ENCODE results near the gene CHPF2. TPM values are rescaled to one million over a fixed set of nuclear protein-coding genes. Genes with fewer than 3 reads are reported as not detected.

CHPF2 gene
- polyA plus RNA-seq, 3 donors = 34.4 to 38.0 (median 36.0) TPM

DNA sequence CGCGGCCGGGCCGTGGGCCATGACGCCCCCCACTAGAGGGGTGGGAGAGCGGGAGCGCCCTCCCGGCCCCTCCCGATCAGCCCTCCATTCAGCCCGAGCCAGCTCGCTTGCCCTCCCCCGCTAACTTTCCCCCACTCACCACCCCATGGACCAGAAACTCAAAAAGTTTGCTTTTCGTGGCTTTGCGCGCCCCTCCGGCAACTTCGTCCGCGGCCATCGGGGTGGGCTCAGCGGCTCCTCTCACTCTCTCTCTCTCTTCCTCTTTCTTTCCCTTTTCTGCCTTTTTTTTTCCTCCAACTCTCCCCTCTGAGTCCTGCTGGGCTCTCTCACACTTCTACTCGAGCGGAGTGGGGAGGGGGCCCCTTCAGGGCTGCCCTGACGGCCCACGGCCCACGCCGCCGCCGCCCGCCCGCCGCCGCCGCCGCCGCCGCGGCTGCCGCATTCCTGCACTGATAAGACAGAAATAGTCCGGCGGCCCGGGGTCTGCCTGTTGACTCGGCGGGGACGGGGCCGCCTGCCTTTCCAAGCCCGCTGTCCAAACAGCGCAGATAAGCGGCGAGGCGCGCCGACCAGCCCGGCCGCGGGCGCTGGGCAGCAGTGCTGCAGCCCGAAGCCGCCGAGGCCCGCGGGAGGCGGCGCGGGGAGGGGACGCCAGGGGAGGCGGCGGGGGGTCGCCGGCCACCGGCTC is 16.2 kb downstream of the CHPF2 start, which contains the start of gene SMARCD3:
TSS of gene SMARCD3 (minus strand) at position 349 of the 688 bp plus-strand sequence. CDS start at position 217, 132 bp downstream.
- Histone ChIP-seq H3K36me3 (replicated peaks in 1 of 2; ENCODE audit: control insufficient read depth in 1 of 2, insufficient read depth in 2 of 2, low read length in 2 of 2) (no peaks in the 10 kb centered on the region), H3K4me3 (replicated peaks in 1 of 3; ENCODE audit: low read depth in 2 of 3, low read length in 3 of 3) (peak within 1 kb of the TSS; percentile 11 to 63 (median 27)), H2AFZ (ENCODE audit: insufficient read depth, low read depth, low read length, poor library complexity, severe bottlenecking) (peak within 1 kb of the TSS; percentile 15), H3K9me3 (replicated peaks in 1 of 2; ENCODE audit: control insufficient read depth in 1 of 2, insufficient read depth in 1 of 2, low read length in 2 of 2) (peaks cover 0 to 14% of the 10 kb centered on the region in 2 donors), H3K4me1 (ENCODE audit: control insufficient read depth in 1 of 2, insufficient read depth in 2 of 2, low read length in 2 of 2) (peaks cover 51 to 64% of the 10 kb centered on the region in 2 donors), H3K79me2 (ENCODE audit: insufficient read depth, low read length) (no peaks in the 10 kb centered on the region), H3K27me3 (ENCODE audit: control insufficient read depth in 2 of 2, insufficient read depth in 2 of 2, low read length in 2 of 2) (peaks cover 61 to 82% of the 10 kb centered on the region in 2 donors), H3K27ac (ENCODE audit: low read depth in 1 of 2, low read length in 2 of 2) (no peak within 1 kb of the TSS), H3K4me2 (replicated peaks; ENCODE audit: extremely low read depth, low read length, poor library complexity, severe bottlenecking) (peak within 1 kb of the TSS; percentile 80), H3K9ac (ENCODE audit: insufficient read depth, low read length, poor library complexity, severe bottlenecking) (peak within 1 kb of the TSS; percentile 55), H4K20me1 (ENCODE audit: insufficient read depth, low read length) (peaks cover 95% of the 10 kb centered on the region)
- no peak for DNase-seq
- Mint-ChIP-seq H3K27me3 (ENCODE audit: low read depth in 3 of 3) (peaks cover 77 to 95% (median 82%) of the 10 kb centered on the region in 3 donors), H3K27ac (peak within 1 kb of the TSS in 3 of 7 donors; percentile 42 to 60 (median 46)), H3K9me3 (peaks cover 0 to 26% (median 11%) of the 10 kb centered on the region in 7 donors), H3K4me1 (peaks cover 73% of the 10 kb centered on the region), H3K36me3 (peaks cover 30 to 33% of the 10 kb centered on the region in 2 donors), H3K4me3 (peak within 1 kb of the TSS; percentile 82 to 96)
- intact Hi-C loops (cut with micrococcal nuclease) = loop anchor here in 1 of 2 donors (2.0 kb wide), 1 partner anchor 24 kb away; no protein-coding TSS in a partner anchor
- TF ChIP-seq, protein P1, sequence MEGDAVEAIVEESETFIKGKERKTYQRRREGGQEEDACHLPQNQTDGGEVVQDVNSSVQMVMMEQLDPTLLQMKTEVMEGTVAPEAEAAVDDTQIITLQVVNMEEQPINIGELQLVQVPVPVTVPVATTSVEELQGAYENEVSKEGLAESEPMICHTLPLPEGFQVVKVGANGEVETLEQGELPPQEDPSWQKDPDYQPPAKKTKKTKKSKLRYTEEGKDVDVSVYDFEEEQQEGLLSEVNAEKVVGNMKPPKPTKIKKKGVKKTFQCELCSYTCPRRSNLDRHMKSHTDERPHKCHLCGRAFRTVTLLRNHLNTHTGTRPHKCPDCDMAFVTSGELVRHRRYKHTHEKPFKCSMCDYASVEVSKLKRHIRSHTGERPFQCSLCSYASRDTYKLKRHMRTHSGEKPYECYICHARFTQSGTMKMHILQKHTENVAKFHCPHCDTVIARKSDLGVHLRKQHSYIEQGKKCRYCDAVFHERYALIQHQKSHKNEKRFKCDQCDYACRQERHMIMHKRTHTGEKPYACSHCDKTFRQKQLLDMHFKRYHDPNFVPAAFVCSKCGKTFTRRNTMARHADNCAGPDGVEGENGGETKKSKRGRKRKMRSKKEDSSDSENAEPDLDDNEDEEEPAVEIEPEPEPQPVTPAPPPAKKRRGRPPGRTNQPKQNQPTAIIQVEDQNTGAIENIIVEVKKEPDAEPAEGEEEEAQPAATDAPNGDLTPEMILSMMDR (IDR thresholded peaks at IDR 0.05) = no peak
- under 1% methylated on average over 67 of the region's 71 CpGs for WGBS (ENCODE audit: insufficient coverage)

DNA sequence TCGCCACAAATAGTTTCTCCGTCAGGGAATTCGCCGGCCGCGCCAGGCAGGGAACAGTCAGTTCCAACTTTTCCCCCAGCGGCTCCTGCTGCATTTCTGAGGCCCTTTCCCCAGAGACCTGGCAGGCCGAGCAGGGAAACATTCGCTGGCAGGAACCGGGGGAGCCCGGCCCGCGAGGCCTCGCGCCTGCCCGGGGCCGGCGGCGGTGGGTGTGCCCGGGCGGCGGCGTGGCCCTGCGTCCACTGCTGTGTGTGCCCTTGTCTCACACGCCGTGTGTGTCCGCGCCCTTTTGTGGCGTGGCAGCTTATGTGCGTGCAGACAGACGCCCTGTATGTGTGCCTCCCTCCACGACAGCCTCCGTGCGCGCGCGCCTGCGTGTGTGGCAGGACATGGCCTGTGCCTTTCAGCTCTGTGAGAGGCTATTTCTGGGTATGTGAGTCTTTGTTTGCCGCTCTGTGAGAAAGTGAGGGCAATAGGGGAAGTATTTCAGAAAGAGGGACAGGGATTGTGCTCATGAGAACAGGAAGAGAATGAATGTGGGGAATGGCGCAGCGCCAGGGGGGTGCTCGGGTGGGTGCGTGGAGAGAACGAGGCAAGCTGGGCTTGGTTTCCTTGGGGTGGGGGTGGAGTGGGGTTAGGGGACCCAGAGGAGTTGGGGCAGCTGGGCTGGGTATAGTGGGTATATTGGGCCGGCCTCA is 16.9 kb downstream of the CHPF2 start:
- Histone ChIP-seq H3K4me2 (replicated peaks; ENCODE audit: extremely low read depth, low read length, poor library complexity, severe bottlenecking) (peak overlapping the region; percentile 80), H3K4me1 (ENCODE audit: control insufficient read depth in 1 of 2, insufficient read depth in 2 of 2, low read length in 2 of 2) (peaks cover 44 to 57% of the 10 kb centered on the region in 2 donors), H3K36me3 (replicated peaks in 1 of 2; ENCODE audit: control insufficient read depth in 1 of 2, insufficient read depth in 2 of 2, low read length in 2 of 2) (no peaks in the 10 kb centered on the region), H3K4me3 (replicated peaks in 1 of 3; ENCODE audit: low read depth in 2 of 3, low read length in 3 of 3) (peak overlapping the region in 2 of 3 experiments; percentile 27 to 62), H3K9me3 (replicated peaks in 1 of 2; ENCODE audit: control insufficient read depth in 1 of 2, insufficient read depth in 1 of 2, low read length in 2 of 2) (peaks cover 0 to 14% of the 10 kb centered on the region in 2 donors), H2AFZ (ENCODE audit: insufficient read depth, low read depth, low read length, poor library complexity, severe bottlenecking) (peak overlapping the region; percentile 15), H3K27ac (ENCODE audit: low read depth in 1 of 2, low read length in 2 of 2) (no peak overlapping the region), H3K27me3 (ENCODE audit: control insufficient read depth in 2 of 2, insufficient read depth in 2 of 2, low read length in 2 of 2) (peaks cover 61 to 83% of the 10 kb centered on the region in 2 donors), H3K9ac (ENCODE audit: insufficient read depth, low read length, poor library complexity, severe bottlenecking) (peak overlapping the region; percentile 55), H3K79me2 (ENCODE audit: insufficient read depth, low read length) (no peaks in the 10 kb centered on the region), H4K20me1 (ENCODE audit: insufficient read depth, low read length) (peaks cover 95% of the 10 kb centered on the region)
- DNase-seq = peak; percentile 73 to 80 (median 75)
- H3K4me3 Mint-ChIP-seq = peak overlapping the region; percentile 81 to 91
- intact Hi-C loops (cut with micrococcal nuclease) = loop anchor here in 1 of 2 donors (2.0 kb wide), 1 partner anchor 24 kb away; no protein-coding TSS in a partner anchor
- peaks cover 0 to 26% (median 11%) of the 10 kb centered on the region in 7 donors for H3K9me3 Mint-ChIP-seq
- TF ChIP-seq, protein P1 (IDR thresholded peaks at IDR 0.05) = no peak
- peaks cover 30 to 38% of the 10 kb centered on the region in 2 donors for H3K36me3 Mint-ChIP-seq
- H3K4me1 Mint-ChIP-seq = peaks cover 66% of the 10 kb centered on the region
- WGBS (ENCODE audit: insufficient coverage) = 2% methylated on average over 45 of the region's 45 CpGs
- H3K27ac Mint-ChIP-seq = peak overlapping the region in 2 of 7 donors; percentile 46 to 60
- peaks cover 79 to 95% (median 82%) of the 10 kb centered on the region in 3 donors for H3K27me3 Mint-ChIP-seq (ENCODE audit: low read depth in 3 of 3)

Measured in CD14-positive monocyte (primary cell).